Raji (cell line): ENCODE measurements around the gene TSPY3.
"Not testable (repeated sequence)": the region's sequence is repeated elsewhere in the genome, so short reads cannot be mapped to it uniquely, and the experiment has no call there.

ENCODE experiments used
- POLR2A ChIP-seq: IDR thresholded peaks from 2 replicates; pipeline ENCODE4 v1.6.1; 2011; ENCODE audit warnings: low read depth, low read length, control low read depth; ENCODE audit not compliant: insufficient read depth

TSPY3 gene

DNA sequence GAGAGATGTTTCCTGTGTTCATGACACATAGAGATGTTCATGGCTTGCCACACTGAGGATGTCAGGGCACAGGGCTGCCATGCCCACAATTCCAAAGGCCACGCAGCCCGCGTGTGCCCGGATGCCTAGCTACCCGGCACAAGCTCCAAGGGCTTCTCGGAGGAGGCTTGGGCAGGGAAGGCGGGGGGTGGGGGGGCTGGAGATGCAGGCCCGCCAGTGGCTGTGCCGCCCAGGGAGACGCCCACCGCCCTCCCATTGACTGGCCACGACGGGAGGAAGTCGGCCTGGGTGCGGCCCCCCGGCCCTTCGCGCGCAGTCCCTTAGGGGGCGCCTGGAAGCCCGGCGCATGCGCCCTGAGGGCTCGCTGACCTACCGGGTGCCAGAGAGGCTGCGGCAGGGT, at the start of gene TSPY3:
TSS of gene TSPY3 (plus strand) at position 301 of the 400 bp plus-strand sequence. CDS start at position 347, 46 bp downstream.
- TF ChIP-seq POLR2A: not testable (repeated sequence)

GRCh38 chrY:9357497-9357896, 40.7 kb upstream of the TSPY3 start, which contains the start of gene TSPY8:
Gene TSPY8, plus strand, starts transcription at chrY:9357797. Its CDS starts 46 bp downstream, at chrY:9357843.
- TF ChIP-seq POLR2A: not testable (repeated sequence)
